ENCODE measurements around the gene SPATA16.

GRCh38 chr3:172980849-172981248, 160.2 kb downstream of the SPATA16 start:
- TF ChIP-seq, protein P1, sequence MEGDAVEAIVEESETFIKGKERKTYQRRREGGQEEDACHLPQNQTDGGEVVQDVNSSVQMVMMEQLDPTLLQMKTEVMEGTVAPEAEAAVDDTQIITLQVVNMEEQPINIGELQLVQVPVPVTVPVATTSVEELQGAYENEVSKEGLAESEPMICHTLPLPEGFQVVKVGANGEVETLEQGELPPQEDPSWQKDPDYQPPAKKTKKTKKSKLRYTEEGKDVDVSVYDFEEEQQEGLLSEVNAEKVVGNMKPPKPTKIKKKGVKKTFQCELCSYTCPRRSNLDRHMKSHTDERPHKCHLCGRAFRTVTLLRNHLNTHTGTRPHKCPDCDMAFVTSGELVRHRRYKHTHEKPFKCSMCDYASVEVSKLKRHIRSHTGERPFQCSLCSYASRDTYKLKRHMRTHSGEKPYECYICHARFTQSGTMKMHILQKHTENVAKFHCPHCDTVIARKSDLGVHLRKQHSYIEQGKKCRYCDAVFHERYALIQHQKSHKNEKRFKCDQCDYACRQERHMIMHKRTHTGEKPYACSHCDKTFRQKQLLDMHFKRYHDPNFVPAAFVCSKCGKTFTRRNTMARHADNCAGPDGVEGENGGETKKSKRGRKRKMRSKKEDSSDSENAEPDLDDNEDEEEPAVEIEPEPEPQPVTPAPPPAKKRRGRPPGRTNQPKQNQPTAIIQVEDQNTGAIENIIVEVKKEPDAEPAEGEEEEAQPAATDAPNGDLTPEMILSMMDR (IDR thresholded peaks at IDR 0.05; ENCODE audit: extremely low read depth in 1 of 2, insufficient read depth in 1 of 2, low read depth in 1 of 2, low read length in 2 of 2) = no peak
- TF ChIP-seq POLR2A (IDR thresholded peaks at IDR 0.05; ENCODE audit: low read depth, low read length) = no peak
